ENCODE data around the gene CLDN19. TPM values are rescaled to one million over a fixed set of nuclear protein-coding genes. Genes with fewer than 3 reads are reported as not detected.

Gene CLDN19
- total RNA-seq, 1 experiment from 2014 or later, result 12.5 TPM

GRCh38 chr1:42757892-42758275 is 17.8 kb upstream of the CLDN19 start:
- Mint-ChIP-seq H3K4me1 (peaks cover 0 to 3% of the 10 kb centered on the region in 2 experiments; a peak in 3 of 4 replicates), H3K36me3 (ENCODE audit: insufficient read depth in 1 of 3, low read depth in 3 of 3) (peaks cover 40 to 76% (median 74%) of the 10 kb centered on the region in 3 experiments), H3K9me3 (no peaks in the 10 kb centered on the region), H3K27ac (no peak overlapping the region; a peak in 1 of 7 replicates), H3K27me3 (ENCODE audit: low read depth) (no peaks in the 10 kb centered on the region), H3K4me3 (no peak overlapping the region)
- Histone ChIP-seq H2AK5ac (ENCODE audit: insufficient read length, low read length) (no peak overlapping the region), H3T11ph (ENCODE audit: low read length) (no peak overlapping the region), H4K91ac (ENCODE audit: insufficient read length, low read depth, low read length) (no peak overlapping the region), H4K8ac (replicated peaks; ENCODE audit: insufficient read length, low read depth, low read length) (no peak overlapping the region), H3K27me3 (ENCODE audit: insufficient read depth, low read length) (no peaks in the 10 kb centered on the region), H3K14ac (ENCODE audit: insufficient read depth, low read length) (no peak overlapping the region), H3K4me1 (ENCODE audit: insufficient read depth, low read length) (no peaks in the 10 kb centered on the region), H3K23me2 (ENCODE audit: insufficient read length, low read depth, low read length, poor library complexity, severe bottlenecking) (no peaks in the 10 kb centered on the region), H4K5ac (ENCODE audit: insufficient read length, low read depth, low read length) (no peak overlapping the region), H2BK120ac (ENCODE audit: low read depth, low read length, poor library complexity, severe bottlenecking) (no peak overlapping the region), H2BK5ac (ENCODE audit: insufficient read length, low read length) (no peak overlapping the region), H3K79me1 (ENCODE audit: insufficient read depth, low read depth, low read length, poor library complexity, severe bottlenecking) (no peaks in the 10 kb centered on the region), H2BK15ac (ENCODE audit: low read depth, low read length) (no peak overlapping the region), H2AFZ (ENCODE audit: low read length) (no peak overlapping the region), H3K23ac (ENCODE audit: insufficient read length, low read depth, low read length) (no peak overlapping the region), H2BK20ac (ENCODE audit: low read depth, low read length, poor library complexity, severe bottlenecking) (no peak overlapping the region), H3K9me3 (ENCODE audit: control insufficient read depth, low read depth, low read length) (no peaks in the 10 kb centered on the region), H3K79me2 (ENCODE audit: insufficient read depth, low read length) (no peaks in the 10 kb centered on the region), H4K20me1 (ENCODE audit: control insufficient read depth, insufficient read depth, insufficient read length) (no peaks in the 10 kb centered on the region), H3K18ac (ENCODE audit: insufficient read length, low read depth, low read length) (no peak overlapping the region), H3K56ac (ENCODE audit: insufficient read length, low read depth, low read length) (no peak overlapping the region), H3K27ac (ENCODE audit: insufficient read length, low read depth, low read length) (no peak overlapping the region), H3K4me2 (ENCODE audit: insufficient read depth, insufficient read length, low read length) (no peak overlapping the region), H2BK12ac (ENCODE audit: insufficient read length, low read depth, low read length) (no peak overlapping the region), H3K9ac (ENCODE audit: extremely low read depth, insufficient read length, low read length) (no peak overlapping the region), H3K4ac (ENCODE audit: low read depth, low read length) (no peak overlapping the region)
- TF ChIP-seq, protein P1, sequence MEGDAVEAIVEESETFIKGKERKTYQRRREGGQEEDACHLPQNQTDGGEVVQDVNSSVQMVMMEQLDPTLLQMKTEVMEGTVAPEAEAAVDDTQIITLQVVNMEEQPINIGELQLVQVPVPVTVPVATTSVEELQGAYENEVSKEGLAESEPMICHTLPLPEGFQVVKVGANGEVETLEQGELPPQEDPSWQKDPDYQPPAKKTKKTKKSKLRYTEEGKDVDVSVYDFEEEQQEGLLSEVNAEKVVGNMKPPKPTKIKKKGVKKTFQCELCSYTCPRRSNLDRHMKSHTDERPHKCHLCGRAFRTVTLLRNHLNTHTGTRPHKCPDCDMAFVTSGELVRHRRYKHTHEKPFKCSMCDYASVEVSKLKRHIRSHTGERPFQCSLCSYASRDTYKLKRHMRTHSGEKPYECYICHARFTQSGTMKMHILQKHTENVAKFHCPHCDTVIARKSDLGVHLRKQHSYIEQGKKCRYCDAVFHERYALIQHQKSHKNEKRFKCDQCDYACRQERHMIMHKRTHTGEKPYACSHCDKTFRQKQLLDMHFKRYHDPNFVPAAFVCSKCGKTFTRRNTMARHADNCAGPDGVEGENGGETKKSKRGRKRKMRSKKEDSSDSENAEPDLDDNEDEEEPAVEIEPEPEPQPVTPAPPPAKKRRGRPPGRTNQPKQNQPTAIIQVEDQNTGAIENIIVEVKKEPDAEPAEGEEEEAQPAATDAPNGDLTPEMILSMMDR (conservative IDR thresholded peaks at IDR 0.05), result no peak
- no peak for DNase-seq

Data from H9 (cell line).